ENCODE data around the gene SMAP1.

Gene SMAP1

DNA sequence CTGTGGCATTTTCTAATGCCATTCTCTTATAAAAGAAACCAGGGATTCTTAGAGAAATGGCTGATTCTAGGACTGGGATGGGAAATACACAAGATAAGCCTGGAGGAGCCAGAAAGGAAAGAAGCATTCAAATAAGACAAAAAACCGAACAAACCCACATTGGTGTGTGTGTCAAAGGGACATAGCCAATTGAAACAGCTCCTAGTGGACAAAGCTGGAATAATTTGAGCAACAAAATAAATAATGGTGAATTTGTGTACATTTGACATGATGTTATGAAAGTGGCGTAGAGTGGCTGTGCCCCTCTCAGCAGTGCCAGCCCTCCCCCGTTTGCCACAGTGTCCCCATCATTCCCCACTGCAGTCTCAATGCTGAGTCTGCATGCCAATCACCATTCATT lies 233.6 kb downstream of the SMAP1 start:
- H3K27ac ChIP-seq, result no peak overlapping the region
- TF ChIP-seq, protein P1, sequence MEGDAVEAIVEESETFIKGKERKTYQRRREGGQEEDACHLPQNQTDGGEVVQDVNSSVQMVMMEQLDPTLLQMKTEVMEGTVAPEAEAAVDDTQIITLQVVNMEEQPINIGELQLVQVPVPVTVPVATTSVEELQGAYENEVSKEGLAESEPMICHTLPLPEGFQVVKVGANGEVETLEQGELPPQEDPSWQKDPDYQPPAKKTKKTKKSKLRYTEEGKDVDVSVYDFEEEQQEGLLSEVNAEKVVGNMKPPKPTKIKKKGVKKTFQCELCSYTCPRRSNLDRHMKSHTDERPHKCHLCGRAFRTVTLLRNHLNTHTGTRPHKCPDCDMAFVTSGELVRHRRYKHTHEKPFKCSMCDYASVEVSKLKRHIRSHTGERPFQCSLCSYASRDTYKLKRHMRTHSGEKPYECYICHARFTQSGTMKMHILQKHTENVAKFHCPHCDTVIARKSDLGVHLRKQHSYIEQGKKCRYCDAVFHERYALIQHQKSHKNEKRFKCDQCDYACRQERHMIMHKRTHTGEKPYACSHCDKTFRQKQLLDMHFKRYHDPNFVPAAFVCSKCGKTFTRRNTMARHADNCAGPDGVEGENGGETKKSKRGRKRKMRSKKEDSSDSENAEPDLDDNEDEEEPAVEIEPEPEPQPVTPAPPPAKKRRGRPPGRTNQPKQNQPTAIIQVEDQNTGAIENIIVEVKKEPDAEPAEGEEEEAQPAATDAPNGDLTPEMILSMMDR (conservative IDR thresholded peaks at IDR 0.05), result peak; percentile 55
- no peak for TF ChIP-seq ZFX (IDR thresholded peaks at IDR 0.05)

DNA sequence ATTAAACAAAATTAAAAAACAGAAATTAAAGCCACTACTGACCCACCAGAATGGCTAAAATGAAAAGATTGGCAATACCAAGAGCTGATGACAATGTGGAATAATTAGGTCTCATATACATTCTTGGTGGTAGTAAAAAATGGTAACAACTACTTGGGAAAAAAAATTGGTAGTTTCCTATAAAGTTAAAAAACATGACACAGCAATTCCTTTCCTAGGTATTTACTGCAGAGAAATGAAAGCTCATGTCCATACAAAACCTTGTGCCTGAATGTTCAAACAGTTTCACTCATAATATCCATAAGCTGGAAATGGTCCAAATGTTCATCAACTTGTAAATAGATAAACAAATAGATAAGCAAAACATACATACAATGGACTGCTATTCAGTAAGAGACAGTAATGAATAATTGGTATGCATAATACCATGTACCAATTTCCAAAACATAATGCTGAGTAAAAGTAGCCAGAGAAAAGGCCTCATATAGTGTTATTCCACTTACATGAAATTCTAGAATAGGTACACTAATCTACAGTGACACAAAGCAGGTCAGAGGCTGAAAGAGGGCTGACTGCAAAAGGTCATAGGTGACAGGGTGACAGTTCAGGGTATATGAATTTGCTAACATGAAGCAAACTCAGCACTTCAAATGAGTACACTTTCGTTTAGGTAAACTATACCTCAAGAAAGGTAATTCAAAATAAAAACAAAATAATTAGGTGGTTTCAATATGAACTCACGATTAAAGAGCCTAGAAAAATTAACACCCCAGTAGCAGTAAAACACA lies 236.2 kb downstream of the SMAP1 start:
- H3K27ac ChIP-seq, result no peak overlapping the region
- TF ChIP-seq ZFX (IDR thresholded peaks at IDR 0.05), result no peak
- TF ChIP-seq, protein P1 (conservative IDR thresholded peaks at IDR 0.05), result no peak

DNA sequence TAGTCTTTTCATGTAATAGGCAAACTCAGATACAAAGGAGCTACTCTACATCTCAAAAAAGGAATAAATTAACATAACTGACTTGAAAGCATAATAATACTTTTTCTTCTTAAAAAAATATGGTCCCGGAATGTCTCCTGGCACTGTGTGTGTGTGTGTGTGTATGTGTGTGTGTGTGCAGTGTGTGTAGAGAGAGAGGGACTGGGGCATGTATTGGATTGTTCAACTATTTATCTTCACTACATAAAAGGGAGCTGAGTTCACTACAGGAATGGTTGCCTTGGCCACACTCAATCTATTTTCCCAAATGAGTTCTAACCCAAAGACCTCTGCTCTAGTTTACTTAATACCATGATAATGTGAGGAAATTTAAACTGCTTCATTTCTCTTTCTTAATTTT lies 238.1 kb downstream of the SMAP1 start:
- no peak overlapping the region for H3K27ac ChIP-seq

More for the DNA sequence above, 238.1 kb downstream of the SMAP1 start:
- no peak for TF ChIP-seq ZFX (IDR thresholded peaks at IDR 0.05)
- TF ChIP-seq, protein P1 (conservative IDR thresholded peaks at IDR 0.05), result no peak

Data from C4-2B (cell line).